Testis (tissue), 2 donors: Measurements from ENCODE around the gene UBE3C.

ENCODE experiments used
- CTCF ChIP-seq, 3 experiments: fragments of 450-650 bp in 2 of 3; fragments of 200-600 bp in 1 of 3; sonication (generic) in 1 of 3; IDR thresholded peaks; one replicate each; pipeline ENCODE4 v1.5.1; 2016 to 2019; ENCODE audit warnings: antibody characterized with exemption in 3 of 3, mild to moderate bottlenecking in 2 of 3, moderate library complexity in 1 of 3
- POLR2A ChIP-seq: fragments of 450-650 bp; IDR thresholded peaks from one replicate; pipeline ENCODE4 v1.6.1; 2017; ENCODE audit warnings: antibody characterized with exemption, mild to moderate bottlenecking, moderate library complexity

- TF ChIP-seq CTCF (IDR thresholded peaks at IDR 0.05) (no peak), POLR2A (no peak)
Observed at GRCh38 chr7:157090485-157091165, 48.1 kb upstream of the UBE3C start.
